HG03025 (cell line): ENCODE data around the gene DCTN1.
"Not testable (repeated sequence)": the region's sequence is repeated elsewhere in the genome, so short reads cannot be mapped to it uniquely, and the experiment has no call there.

Experiments
- ATAC-seq: cut with Tn5 transposase; IDR thresholded peaks from one replicate; pipeline ENCODE4 v1.9.1; 2021; ENCODE audit warnings: mild to moderate bottlenecking, moderate library complexity; ENCODE audit not compliant: unreplicated experiment, low FRiP score

DCTN1 gene

DNA sequence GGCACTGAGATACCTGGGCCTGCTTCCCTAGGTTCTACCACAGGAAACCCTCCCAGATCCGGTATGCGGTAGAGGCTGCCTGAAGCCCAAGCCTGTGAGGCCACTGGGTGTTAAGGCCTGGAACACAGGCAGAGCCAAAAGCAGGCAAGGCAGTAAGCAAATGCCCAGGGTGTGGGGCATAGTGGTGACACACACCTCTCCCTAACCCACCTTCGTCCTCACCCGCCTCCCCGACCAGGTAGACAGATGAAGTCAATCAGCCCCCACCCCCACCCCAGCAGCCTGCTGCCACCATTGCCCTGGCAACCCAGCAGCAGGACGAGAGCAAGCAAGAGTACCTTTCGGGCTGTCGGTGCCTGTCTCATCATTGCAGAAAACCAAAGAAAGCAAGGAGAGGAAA, 6.1 kb downstream of the DCTN1 start:
- no peak for ATAC-seq

DNA sequence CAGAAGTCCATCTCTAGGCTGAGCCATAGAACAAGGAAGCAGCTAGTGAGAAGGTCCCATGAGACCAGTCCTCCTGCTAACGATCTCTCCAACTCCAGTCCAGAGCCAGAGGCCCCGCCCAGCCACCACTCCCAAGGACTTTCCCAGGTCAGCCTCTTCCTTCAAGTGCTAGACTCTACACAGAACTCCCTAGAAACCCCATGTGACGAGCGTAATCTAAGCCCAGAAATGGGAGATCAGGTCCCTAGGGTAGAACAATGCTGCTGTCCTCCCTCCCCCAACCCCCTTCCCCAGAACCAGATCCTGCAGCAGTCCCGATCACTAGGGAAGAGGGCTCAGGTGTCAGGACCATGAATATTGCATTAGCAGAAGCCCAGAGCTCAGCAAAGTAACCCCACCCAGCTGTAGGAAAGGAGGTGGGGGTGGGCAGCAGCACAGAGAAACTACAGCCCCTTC, 6.9 kb downstream of the DCTN1 start:
- no peak for ATAC-seq

DNA sequence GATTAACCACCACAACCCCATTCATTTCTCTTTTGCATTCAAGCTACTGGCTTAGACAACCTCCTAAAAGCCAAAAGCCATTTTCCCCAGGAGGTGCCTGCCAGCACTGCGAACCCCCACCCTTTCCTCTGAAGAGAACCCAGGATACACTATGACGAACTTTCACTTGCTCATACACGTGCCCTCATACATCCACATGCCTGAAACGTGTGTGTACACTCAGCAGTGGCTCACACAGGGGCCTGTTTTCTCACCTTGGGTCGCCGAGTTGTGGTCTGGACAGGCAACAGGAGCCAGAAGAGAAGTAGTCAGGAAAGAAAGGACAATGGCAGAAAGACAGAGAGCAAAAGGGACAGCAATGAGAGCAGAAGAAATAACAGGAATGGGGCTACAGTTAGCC, 7.4 kb downstream of the DCTN1 start:
- ATAC-seq = no peak

DNA sequence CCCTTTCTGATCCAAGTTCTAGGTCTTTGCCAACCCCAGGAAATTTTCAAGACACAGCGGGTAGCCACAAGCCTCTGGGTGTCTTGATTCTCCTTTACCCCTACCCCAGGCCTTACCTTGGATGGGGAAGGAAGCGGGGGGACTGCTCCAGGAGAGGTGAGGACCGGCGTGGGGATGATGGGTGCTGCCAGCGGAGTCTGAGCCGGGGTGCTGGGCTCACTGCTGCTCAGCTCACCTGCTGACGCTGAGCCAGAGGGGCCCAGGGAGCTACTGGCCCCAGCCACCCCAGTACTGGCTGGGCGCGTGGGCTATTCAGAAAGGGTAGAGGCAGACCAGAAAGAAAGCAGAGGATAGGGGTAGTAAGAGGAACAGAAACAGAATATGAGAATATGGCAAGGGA, 8.7 kb downstream of the DCTN1 start:
- no peak for ATAC-seq

DNA sequence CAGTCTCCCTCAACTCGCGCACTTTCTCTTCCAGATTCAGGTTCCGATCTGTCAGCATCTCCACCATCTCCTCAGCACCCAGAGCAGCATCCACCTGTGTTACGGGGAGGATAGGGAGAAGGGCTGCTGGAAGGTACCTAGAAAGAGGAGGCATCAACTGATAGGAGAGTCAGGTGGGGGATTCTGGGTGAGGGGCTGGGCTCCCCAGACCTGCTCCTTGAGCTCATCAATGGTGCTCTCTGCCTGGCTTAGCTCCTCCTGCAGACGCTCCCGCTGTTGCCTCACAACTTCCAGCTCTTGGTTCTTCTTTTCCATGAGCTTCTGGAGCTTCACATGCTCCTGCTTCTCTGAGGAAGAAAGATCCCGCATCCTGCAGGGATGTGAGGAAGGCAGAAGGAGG, 10.1 kb downstream of the DCTN1 start:
- no peak for ATAC-seq

DNA sequence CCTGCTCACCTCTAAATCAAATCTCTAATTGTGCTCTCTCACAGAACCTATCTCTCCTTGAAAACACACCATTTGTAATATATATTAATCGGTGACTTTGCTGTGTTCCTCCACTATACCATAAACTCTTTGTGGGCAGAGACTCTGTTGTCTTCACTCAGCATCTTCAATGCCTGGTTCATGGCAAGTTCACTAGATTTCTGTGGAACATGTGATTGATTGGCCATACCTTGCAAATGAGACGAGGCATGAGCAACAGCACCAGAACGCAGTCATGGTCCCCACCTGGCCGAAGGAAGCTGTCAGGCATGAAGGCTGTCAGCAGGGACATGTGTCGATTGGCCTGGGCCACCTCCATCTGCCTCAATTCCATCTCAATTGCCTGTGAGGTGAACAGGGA, 11.6 kb downstream of the DCTN1 start:
- ATAC-seq = no peak

DNA sequence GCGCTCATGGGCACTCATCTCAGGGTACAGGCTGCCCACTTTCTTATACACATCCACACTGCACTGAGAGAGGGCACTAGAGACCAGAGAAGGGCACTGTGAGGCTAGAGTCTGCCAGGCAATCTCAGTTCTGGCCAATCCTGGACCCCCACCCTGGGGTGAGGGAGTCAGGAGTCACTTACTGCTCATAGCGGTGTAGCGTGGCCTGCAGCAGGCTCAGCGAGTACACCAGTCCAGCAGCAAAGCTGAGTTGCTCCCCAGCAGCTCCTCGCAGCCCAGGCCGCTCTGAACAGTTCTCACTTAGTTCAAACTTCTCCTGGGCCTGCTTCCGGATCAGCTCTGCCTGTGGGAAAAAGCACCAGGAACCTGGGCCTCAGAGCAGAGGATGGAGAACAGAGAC, 12.3 kb downstream of the DCTN1 start:
- no peak for ATAC-seq

DNA sequence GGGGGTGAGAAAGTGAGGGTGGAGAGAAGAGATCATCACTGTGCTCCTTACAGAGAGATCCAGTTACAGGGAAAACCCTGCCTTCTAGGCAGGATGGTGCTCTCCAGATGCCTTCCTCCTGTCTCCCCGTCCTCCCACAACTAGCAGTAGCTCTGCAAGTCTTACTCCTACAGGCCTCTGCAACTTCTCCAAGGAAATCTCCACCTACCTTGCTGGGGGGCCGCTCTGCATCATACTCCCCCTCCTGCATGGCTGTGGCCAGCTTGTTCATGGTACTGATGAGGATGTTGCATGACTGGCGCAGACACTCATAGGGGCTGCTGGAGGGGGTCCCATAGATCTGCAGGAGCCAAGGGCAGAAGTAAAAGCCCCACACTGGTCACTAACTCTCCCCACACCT, 14.1 kb downstream of the DCTN1 start:
- ATAC-seq = no peak

DNA sequence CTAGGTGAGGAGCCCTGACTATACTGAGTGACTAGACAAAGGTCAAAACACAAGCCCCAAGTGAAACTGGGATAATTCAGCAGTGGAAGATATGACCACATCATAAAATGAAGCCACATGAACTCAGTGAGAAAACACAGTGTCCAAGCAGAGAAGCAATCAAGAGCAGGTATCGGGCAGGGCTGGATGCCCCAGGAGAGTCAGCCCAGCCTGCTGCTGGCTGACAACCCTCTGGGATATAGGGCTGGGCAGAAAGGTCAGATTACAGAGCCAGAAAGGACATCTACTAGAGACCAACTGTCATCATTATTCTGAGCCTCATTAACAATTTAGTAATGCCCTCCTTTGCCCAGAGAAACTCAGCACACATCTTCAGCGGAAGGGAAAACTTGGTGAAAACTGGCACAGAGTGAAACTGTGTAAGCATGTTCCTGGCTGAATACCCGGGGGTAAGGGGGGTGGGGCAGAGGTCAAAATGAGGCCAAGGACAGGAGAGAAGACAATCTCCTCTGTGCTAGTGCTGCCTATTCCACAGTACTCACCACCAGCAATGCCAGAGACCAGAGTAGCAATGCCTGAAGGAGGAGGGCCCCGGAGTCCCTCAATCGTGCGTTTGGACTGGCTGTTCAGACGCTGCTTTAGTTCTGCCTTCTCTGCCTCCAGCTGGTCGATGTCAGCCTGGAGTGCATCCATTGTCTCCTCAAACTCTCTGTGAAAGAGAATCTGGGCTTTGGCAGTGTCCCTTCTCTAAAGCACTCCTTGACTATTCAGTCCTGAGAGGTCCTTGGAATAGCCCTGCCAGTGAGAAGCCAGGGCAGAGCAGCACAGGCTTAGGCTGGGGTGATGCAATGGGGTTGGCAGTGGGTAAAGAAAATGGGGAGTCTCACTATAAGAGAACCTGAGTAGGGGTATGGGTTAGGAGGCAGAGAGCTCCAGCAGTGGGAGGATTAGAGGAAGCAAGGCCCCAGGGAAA, 15.3 kb downstream of the DCTN1 start:
- ATAC-seq = no peak

DNA sequence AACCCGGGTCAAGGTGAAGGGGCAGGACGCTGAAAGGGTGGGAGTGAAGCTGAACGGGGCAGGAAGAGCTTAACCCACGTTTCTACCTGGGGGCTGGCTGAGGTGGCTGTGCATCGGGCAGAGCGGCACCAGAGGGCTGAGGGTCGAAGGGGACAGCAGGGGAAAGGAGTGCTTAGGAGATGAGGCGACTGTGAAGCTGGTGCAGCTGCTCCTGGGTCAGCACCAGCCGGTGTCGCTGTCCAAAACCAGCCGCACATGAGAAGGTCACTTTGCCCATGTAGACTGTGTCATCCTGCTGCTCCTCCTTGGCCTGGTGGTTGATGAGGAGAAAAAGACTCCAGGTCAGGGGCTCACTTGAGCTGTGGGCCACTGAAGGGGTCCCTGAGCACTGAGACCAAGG, 18.8 kb downstream of the DCTN1 start:
- ATAC-seq = no peak

DNA sequence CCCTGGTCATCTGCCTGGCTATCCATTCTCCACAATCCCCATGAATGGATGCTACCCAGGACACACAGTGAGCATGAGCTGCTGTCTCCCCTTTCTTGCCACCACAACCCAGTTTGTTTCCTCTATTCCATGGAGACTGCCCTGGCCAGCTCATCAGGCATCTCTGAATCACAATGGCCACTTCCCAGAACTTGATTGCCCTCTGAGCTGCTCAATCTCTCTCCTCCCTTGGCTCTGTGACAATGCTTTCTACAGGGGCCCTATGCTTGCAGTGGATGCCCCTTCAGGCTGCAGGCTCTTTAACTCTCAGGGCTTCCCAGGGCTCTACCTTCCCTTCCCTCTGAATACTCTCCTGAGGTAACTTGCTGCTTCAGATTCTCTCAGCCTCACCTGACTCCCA, 22.5 kb downstream of the DCTN1 start:
- no peak for ATAC-seq

DNA sequence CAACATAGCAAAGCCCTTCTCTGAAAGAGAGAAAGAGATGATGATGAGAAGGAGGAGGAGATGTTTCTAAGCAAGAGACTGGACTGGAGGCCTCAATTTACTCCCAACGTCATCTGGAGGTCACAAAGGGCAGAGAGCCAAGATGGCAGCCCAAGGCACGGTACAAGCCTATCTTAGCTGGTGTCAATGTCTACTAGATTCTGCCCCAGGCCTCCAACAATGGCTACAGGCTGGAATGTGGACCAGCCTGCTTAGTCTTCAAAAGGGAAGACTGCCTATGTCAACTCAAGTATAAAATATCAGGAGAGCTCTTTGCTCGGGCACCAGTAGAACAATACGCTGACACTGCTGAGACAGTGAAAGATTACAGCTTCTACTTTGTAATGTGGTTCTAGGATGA, 30.2 kb downstream of the DCTN1 start:
- no peak for ATAC-seq

DNA sequence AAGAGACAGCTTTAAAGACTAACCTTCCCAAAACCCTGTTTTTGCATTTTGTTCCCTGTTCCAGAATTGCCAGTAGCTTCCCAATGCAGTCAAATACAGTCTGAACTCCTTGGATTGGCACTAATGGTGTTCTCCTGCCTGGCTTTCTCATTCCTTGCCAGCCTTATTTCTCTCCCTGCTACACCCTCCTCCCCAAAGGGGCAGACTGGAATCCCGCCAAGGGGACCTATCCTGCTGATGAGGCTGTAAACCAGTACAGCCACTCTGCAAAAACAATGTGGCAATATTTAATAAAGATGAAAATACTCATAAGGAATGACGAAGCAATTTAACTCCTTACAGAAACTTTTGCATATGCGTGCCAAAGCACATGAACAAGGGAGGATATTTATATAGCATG, 32.4 kb downstream of the DCTN1 start:
- no peak for ATAC-seq

DNA sequence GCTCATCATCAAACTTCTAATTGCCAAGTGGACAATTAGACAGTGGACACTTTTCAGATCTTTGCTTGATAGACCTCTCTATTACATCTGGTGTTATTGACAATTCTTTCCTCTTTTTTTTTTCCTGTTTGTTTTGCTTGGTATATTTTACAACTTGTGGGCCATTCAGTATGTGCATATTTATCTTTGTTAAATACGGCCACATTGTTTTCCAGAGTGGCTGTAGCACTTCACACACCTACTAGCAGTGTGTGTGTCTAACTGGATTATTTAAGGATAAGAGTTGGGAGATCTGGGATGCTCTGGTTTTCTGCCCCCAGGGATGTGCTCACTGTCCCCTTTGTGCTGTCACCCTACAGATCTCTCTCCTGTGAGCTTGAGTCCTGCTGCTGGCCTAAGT, 32.8 kb downstream of the DCTN1 start:
- ATAC-seq = no peak

DNA sequence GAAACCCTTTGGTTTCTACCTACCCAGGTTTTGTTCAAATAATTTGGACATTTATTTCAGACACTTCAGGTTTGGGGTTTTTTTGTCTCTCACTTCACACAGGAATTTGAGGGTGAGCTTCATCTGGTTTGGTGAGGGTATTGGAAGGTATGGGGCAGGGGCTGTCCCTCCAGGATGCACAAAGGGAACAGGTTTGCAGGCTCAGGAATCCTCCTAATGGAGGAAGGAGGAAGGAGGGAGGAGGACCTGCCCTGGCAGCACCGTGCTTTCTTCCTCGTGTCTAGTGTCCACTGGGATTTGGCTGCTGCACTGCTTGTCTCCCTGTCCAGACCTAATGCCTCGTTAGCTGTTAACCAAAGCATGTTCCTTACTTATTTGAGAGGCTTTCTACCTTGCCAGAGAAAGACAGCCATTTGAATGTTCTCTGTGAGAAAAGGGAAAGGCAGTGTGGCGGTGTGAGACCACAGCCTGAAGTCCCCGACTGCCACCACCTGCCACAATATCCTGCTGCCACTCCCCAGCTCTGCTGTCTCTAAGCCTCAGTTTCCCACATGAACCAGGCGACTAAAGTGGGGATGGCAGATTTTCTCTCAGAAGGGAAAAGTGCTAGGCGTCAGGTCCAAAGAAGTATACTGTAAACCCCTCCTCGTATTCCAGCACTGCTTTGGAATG, 34.7 kb downstream of the DCTN1 start:
- no peak for ATAC-seq

DNA sequence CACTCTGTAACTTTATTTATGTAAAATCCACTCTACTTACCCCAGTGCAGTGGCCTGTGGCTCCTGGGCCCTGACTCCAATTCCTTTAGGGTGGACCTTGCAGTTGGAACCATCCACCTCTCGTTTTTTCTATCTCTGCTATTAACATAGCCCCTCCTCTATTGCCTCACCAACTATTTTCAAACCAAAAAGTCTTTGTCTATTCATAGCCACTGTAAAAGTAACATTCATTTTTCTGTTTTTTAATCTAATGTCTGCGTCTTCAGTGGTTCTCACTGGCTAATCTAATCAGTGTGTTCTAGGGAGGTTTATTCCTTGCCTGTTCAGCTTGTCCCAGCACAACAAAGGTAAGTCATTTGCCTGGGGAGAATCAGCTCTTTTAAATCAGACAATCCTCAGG, 36.8 kb downstream of the DCTN1 start, which contains the start of gene SLC4A5:
Gene SLC4A5, minus strand, starts transcription at position 101 of the 400 bp plus-strand sequence. CDS start 28,393 bp downstream, outside the sequence.
- no peak for ATAC-seq

DNA sequence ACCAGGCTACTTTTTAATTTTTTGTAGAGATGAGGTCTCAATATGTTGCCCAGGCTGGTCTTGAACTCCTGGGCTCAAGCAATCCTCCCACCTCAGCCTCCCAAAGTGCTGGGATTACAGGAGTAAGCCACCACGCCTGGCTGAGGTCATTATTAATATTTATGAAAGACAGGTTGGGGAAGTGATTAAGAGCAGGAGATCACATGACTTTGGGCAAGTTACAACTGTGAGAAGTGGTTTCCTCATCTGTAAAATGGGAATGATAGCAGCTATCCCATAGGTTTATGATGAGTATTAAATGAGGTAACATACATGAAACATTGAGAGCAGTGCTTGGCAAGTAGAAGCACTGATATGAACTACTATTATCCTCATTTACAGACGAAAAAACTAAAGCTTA, 43.9 kb downstream of the DCTN1 start:
- not testable (repeated sequence) for ATAC-seq

DNA sequence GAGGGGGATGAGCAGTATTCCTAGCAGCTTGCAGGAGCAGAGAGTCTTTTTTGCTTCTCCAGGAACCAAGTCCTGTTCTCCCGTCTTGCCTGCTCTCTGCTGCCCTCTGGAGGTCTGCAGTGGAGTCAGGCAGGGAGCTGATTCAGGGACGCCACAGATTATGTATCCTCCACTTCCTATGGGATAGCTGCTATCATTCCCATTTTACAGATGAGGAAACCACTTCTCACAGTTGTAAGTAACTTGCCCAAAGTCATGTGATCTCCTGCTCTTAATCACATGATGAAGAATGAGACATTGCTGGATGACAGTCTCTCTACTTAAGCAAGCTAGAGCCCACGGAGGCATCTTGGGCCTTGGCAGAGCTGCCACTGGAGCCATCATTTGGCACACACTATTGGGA, 45.2 kb downstream of the DCTN1 start:
- ATAC-seq = no peak

DNA sequence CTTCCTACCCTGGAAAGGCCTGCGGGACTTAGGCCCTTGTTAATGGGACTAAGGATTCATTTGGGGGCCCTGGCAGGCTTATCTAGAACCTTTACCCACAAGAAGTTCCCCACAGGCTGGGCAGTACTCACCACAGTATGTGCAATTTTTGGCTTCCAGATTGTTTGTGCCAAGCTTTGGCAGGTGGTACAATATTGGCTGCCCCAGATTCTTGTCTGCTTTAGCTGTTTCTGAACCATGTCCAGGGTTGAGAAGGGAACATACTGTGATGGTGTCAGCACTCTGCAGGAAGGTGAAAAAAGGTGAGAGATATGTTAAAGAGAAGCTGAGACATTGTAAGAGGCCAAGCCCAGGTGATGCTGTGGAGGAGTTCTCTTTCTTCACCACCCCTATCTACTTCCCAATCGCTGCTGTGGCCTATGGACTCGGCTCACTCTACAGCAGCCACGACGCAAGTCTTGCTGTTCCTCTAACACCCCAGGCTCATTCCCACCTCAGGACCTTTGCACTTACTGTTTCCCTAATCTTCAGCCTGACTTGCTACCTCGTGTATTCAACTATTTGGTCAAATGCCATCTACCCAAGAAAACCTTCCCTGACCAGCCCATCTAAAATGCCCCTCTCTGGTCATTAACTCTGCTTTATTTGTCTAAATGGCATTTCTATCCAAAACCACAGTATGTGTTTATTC, 46.1 kb downstream of the DCTN1 start:
- no peak for ATAC-seq

DNA sequence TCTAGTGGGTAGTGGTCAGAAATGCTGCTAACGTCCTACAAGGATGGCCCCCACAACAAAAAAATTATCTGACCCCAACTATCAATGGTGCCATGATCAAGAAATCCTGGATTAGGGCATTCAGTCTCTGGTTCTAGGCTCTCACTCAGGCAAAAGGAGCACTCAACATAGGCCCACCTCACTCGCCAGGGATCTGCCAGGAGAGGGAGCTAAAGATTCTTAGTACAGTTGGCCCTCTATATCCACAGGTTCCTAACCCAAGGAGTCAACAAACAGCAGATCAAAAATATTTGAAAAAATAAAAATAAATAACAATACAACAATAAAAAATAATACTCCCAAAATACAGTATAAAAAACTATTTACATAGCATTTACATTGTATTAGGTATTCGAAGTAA, 46.9 kb downstream of the DCTN1 start:
- no peak for ATAC-seq

DNA sequence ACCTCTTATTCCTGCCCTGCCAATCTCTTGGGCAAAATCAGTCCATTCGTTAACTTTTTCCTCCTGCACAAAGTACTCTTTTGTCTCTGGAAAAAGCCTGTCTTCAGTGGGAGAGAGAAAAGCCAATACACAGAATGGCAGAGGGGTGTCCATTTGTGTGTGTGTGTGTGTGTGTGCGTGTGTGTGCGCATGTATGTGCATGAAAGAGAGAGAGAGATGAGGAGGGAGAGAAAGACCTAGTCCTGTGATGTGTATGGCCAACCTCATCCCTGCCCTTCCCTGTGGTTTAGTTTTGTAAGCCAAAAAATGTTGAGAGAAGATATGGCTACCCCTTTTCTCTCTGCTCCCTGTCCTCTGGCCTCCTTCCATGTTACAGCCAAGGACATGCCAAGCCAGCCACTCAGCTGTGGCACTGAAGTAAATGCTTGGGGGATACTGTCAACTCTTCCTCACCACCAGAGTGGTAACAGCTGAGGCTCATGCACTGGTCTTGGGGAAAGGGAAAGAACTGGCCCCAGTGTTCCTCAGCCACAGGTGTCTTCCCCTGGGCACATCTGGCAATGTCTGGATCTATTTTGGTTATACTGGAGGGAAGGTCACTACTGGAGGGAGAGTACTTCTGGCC, 47.4 kb downstream of the DCTN1 start:
- ATAC-seq = no peak
